ENCODE data around the gene OR51F1. TPM values are rescaled to one million over a fixed set of nuclear protein-coding genes. Genes with fewer than 3 reads are reported as not detected.
"Not testable (repeated sequence)": the region's sequence is repeated elsewhere in the genome, so short reads cannot be mapped to it uniquely, and the experiment has no call there.

OR51F1 gene
- total and polyA plus RNA-seq, 2 of the 8 experiments (the other 6 are each of a cell fraction or from before 2014, with no cell fraction given), result not detected

DNA sequence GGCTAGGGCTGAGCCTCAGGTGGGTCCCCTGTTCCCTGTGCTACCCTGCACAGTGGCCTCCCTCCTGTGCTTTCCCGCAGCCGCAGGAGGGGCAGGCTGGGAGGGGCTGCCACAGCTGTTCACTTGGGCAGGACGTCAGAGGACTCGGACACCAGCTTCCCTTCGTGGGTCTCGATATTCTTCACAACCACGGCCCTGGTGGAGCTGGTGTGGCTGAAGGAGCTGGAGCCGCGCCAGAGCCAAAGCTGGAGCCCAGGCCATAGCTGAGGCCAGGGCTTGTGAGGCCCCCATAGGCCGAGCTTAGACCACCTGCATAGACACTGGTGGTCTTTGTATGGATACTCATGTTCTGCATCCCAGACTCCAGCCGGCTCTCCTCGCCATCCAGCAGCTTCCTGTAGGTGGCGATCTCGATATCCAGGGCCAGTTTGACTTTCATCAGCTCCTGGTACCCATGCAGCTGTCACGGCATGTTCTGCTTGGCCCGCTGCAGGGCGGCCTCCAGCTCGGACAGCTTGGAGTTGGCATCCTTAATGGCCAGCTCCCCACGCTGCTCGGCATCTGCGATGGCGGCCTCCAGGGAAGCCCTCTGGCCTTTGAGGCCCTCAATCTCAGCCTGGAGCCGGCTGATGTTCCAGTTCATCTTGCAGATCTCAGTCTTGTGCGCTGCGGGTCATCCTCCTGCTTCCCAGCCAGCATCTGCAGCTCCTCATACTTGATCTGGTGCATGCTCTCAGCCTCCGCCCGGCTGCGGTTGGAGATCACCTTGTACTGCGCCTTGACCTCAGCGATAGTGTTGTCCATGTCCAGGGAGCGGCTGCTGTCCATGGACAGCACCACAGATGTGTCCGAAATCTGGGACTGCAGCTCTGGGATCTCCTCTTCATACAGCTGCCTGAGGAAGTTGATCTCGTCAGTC lies 46.9 kb downstream of the OR51F1 start:
- H4K91ac ChIP-seq (replicated peaks; ENCODE audit: insufficient read length, low read length); H3K36me3 ChIP-seq (ENCODE audit: control insufficient read depth in 2 of 4, insufficient read depth in 4 of 4, low read length in 3 of 4); H3K79me2 ChIP-seq (ENCODE audit: control insufficient read depth in 1 of 2, insufficient read depth in 2 of 2, low read length in 2 of 2); H3K18ac ChIP-seq (ENCODE audit: extremely low read depth, low read length); H3K4me3 ChIP-seq (ENCODE audit: extremely low read depth in 1 of 4, insufficient read depth in 2 of 4, low read depth in 3 of 4, low read length in 4 of 4); H3K9me3 ChIP-seq (ENCODE audit: insufficient read depth in 2 of 2, low read depth in 1 of 2, low read length in 1 of 2); FAIRE-seq; H2AK5ac ChIP-seq (ENCODE audit: low read depth, low read length); H3K23me2 ChIP-seq (ENCODE audit: low read depth, low read length); H2BK120ac ChIP-seq (replicated peaks; ENCODE audit: low read depth, low read length); H3K4me2 ChIP-seq (ENCODE audit: insufficient read depth in 1 of 2, low read depth in 2 of 2, low read length in 2 of 2); H2BK5ac ChIP-seq (ENCODE audit: low read depth, low read length); H2AFZ ChIP-seq (ENCODE audit: low read length); H3K9ac ChIP-seq (replicated peaks in 1 of 4; ENCODE audit: extremely low read depth in 1 of 4, low read depth in 3 of 4, low read length in 3 of 4); POLR2A ChIA-PET (ENCODE audit: partially characterized antibody); H2BK20ac ChIP-seq (ENCODE audit: low read length); H2BK15ac ChIP-seq (ENCODE audit: low read length); H3K79me1 ChIP-seq (ENCODE audit: low read depth, low read length); H3K27me3 ChIP-seq (replicated peaks in 1 of 4; ENCODE audit: control insufficient read depth in 3 of 4, extremely low read depth in 1 of 4, insufficient read depth in 3 of 4, low read length in 3 of 4); H3K23ac ChIP-seq (ENCODE audit: insufficient read length); H3K4me1 ChIP-seq (replicated peaks in 1 of 4; ENCODE audit: control insufficient read depth in 3 of 4, insufficient read depth in 4 of 4, low read length in 3 of 4); H3K27ac ChIP-seq (ENCODE audit: low read depth, low read length); H4K8ac ChIP-seq (ENCODE audit: extremely low read depth, insufficient read depth, low read length); H4K5ac ChIP-seq (ENCODE audit: insufficient read length, low read depth, low read length); H3K14ac ChIP-seq (ENCODE audit: insufficient read length); H3K56ac ChIP-seq (replicated peaks; ENCODE audit: insufficient read length, low read depth, low read length); H4K20me1 ChIP-seq (replicated peaks in 1 of 2; ENCODE audit: control insufficient read depth in 1 of 2, insufficient read depth in 2 of 2, low read length in 2 of 2); H2BK12ac ChIP-seq (ENCODE audit: low read depth, low read length); H3K4ac ChIP-seq (replicated peaks; ENCODE audit: insufficient read length, low read depth, low read length): not testable (repeated sequence)
- peak; percentile 42 to 61 for TF ChIP-seq RAD21 (IDR thresholded peaks at IDR 0.05 in 1 of 2, conservative IDR thresholded peaks at IDR 0.05 in 1 of 2; ENCODE audit: low read depth in 2 of 2, low read length in 2 of 2)
- TF ChIP-seq, protein P1, sequence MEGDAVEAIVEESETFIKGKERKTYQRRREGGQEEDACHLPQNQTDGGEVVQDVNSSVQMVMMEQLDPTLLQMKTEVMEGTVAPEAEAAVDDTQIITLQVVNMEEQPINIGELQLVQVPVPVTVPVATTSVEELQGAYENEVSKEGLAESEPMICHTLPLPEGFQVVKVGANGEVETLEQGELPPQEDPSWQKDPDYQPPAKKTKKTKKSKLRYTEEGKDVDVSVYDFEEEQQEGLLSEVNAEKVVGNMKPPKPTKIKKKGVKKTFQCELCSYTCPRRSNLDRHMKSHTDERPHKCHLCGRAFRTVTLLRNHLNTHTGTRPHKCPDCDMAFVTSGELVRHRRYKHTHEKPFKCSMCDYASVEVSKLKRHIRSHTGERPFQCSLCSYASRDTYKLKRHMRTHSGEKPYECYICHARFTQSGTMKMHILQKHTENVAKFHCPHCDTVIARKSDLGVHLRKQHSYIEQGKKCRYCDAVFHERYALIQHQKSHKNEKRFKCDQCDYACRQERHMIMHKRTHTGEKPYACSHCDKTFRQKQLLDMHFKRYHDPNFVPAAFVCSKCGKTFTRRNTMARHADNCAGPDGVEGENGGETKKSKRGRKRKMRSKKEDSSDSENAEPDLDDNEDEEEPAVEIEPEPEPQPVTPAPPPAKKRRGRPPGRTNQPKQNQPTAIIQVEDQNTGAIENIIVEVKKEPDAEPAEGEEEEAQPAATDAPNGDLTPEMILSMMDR (IDR thresholded peaks at IDR 0.05; ENCODE audit: control extremely low read depth in 1 of 3, insufficient read depth in 1 of 3, low read depth in 1 of 3, low read length in 3 of 3), result peak; percentile 52 to 73 (median 69)
- WGBS, 2 experiments (ENCODE audit: extremely low coverage in 1 of 2, insufficient coverage in 1 of 2, insufficient read length in 1 of 2, insufficient replicate concordance in 2 of 2, low coverage in 1 of 2, low lambda C conversion rate in 2 of 2, missing lambda C conversion rate in 1 of 2), result 92% methylated on average over 33 of the region's 33 CpGs; no CpG with 5 or more reads in 1 of the 2 experiments
- CTCF ChIA-PET (ENCODE audit: partially characterized antibody), result interaction anchor here (0.8 to 3.2 kb wide), 23 partner anchors 9 to 169 kb away, joined by 3 to 25 read pairs (median 4); partner anchors contain the start of gene MMP26
- peak in 1 of 2 experiments; percentile 79 for DNase-seq (ENCODE audit: low read depth in 1 of 2, low spot score in 2 of 2)

All from H1 (cell line).